Femur (tissue), 1 donor: ENCODE data around the gene C1QTNF8.

Experiments used
- DNase-seq: peaks from one replicate; pipeline ENCODE4 v3.0.0-alpha.2; 2017

The C1QTNF8 gene

DNA sequence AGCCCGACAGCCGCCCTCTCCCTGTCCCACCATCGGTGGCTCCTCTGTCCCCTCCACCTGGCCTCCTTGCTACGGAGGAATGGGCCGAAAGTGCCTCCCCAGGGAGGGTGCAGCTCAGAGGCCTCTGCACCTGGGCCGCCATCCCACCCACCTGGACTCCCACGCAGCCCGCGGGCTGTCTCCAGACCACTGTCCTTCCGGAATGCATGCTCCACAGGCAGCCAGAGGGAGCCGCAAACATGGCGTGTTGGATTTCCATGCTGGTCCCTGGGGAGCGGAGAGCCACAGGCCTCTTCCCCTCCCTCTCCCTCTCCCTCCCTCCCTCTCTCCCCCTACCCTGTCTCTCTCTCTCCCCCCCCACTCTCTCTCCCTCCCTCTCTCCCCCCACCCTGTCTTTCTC, 20.5 kb downstream of the C1QTNF8 start:
- DNase-seq = no peak

DNA sequence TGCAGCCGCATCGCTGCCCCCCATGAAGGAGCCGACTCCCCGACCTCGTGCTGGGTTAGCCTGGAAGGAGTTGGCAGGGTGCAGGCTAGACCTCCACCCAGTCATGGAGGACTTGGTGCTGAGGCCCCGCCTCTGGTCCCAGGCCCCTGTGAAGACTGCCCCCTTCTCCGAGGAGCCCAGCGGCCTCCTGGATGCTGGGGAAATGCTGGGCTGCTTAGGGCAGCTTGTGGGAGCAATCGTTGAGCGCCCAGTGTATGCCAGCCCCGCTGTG, 21.7 kb downstream of the C1QTNF8 start:
- no peak for DNase-seq

- no peak for DNase-seq
These were observed 22.3 kb downstream of the C1QTNF8 start for GRCh38 chr16:1073566-1074378.

- DNase-seq = no peak
These were observed 22.8 kb downstream of the C1QTNF8 start for GRCh38 chr16:1073262-1073558.

- no peak for DNase-seq
These were observed 23.4 kb downstream of the C1QTNF8 start, which contains the start of gene SSTR5 for GRCh38 chr16:1072526-1073261. Gene SSTR5, plus strand, starts transcription at chr16:1072747. Its CDS starts 6,122 bp downstream, at chr16:1078869.

DNA sequence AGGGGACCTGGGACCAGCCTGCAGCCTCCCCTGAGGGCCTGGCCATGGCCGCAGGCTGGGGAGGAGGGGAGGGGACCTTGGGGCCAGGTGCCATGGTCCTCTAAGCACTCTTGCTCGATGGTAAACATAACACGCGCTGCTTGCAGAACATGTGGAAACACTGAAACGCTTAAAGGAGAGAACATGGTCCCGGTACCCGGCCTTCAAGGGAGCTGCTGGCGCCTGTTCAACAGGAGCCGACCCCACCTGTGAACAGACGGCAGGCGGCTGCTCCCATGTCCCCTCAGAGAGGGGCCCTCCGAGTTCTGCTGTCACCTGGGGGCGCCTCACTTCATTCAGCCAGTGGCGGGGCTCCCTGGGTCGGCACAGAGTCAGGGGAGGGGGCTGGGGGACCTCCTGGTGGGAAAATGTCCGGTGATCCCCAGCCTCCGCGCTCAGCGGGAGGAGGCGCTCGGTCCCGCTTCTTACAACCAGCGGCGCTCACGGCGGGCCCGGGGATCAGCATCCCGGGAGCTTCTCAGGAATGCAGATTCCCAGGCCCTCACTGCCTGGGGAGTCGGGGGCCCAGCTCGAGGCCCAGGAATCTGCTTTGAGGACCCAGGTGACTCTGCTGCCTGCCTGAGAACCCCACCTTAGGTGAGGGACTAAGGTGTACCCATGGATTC, 24.4 kb downstream of the C1QTNF8 start:
- no peak for DNase-seq

GRCh38 chr16:1070864-1071408, 25.1 kb downstream of the C1QTNF8 start:
- no peak for DNase-seq

DNA sequence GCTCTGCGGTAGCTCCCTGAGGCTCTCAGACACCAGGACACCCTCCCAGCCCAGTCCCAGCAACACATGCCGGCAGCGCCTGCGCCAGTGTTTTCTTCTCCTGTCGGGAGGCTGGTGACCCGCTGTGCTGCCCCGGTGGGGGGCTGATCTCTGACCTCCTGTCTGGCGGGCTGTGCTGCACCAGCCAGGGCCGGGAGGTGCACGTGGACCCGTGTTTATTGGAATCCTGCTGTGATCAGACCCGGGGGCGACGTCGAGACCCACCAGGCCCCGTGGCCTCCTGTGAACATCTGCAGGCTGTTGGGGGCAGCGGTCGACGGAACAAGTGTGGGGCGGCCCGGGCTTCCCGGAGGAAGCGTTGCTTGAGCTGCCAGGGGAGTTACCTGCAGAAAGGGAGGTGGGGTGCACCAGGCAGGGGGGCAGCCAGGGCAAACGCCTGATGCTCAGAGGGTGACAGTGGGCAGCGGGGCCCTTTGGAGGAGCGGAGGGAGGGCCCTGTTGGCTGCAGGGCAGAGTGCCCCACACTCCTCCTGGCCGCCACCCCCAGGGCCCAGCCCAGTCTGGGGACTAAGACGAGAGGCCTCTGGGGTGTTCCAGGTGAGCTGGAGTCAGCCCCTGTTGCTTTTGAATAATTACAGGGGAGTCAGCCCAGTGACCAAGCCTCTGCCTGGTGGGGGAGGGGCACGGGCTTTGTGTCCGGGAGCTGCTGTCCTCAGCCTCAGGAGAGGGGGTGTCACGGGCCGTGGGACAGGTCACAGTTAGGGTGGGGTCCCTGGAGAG, 25.8 kb downstream of the C1QTNF8 start:
- no peak for DNase-seq

DNA sequence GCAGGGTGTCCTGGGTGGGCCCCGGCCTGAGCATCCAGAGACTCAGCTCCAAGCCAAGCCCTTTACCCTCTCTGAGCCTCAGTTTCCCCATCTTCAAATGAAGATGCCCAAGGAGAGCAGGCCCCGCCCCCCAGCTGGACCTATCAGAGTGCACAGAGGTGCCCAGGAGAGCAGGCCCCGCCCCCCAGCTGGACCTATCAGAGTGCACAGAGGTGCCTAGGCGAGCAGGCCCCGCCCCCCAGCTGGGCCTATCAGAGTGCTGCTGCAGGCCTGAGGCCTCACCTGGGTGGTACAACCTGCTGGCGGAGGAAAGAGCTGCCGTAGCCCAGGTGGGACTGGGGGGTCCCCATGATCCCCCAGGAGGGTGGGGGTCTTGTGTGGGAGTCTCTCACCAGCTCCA, 26.9 kb downstream of the C1QTNF8 start:
- no peak for DNase-seq

GRCh38 chr16:1068451-1068850, 27.6 kb downstream of the C1QTNF8 start:
- no peak for DNase-seq

DNA sequence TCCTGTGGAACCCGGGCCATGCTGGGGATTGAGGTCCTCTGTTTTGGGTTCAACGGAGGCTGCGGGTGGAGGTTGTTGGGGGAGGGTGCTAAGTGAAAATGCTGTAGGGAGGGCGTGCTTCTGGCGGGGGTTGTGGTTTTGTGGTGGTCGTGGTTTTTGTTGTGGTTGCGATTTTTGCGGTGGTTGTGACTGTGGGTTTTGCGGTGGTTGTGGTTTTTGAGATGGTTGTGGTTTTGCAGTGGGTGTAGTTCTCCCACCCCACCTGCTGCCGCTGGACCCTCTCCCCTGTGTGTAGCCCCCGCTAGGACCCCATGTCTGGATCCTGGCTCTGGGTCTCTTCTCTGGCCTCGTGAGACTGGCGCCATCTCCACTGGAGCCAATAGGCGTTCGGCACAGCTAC, 28.4 kb downstream of the C1QTNF8 start:
- no peak for DNase-seq

DNA sequence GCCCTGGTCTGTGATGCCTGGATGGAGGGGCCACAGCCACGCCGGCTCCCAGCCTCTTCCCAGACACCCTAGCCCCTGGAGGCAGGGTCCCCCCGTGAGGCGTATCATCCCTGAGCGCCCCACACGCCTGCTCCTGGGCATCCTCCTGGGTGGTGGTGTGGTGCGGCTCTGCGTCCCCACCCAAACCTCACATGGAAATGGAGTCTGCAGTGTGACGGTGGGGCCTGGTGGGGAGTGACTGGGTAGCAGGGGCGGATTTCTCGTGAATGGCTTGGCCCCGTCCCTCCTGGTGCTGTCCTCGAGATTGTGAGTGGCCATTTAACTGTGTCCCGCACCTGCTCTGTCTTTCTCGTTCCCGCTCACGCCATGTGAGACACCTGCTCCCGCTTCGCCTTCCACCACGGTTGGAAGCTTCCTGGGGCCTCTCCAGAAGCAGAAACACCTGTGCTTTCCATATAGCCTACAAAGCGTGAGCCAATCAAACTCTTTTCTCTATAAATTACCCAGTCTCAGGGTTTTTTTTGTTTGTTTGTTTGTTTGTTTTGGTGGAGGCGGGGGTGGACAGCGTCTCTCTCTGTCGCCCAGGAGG, 29.4 kb downstream of the C1QTNF8 start:
- DNase-seq = no peak

DNA sequence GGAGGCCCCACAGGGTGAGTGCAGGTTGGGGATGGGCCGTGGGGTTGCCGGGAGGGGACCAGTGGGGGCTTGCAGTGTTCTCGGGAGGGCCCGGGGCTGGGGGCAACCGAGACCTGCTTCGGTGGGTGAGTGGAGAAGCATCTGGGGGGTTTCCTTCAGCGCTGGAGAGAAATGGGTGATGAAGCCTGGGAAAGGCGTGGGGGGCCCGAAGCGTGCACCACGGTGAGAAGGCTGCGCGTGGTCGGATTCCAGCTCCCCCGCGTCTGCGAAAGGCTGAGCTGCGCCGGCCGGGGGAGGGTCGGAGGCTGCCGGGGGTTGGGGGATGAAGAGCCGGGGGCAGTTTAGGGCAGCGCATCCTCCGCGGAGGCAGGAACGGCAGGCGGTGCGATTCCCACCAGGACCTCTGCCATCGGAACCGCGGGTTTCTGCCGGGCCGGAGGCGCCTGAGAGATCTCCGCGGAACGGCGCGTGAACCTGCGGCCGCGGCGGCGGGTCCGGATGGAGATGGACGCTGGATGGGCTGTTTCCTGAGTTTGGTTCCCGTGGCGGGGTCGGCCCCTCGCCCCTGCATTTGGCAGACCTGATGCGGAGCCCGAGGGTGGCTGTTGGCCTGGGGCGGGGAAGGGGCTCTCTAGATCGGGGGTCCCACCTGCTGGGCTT, 30.4 kb downstream of the C1QTNF8 start:
- no peak for DNase-seq

GRCh38 chr16:1063728-1064127, 32.3 kb downstream of the C1QTNF8 start:
- no peak for DNase-seq

DNA sequence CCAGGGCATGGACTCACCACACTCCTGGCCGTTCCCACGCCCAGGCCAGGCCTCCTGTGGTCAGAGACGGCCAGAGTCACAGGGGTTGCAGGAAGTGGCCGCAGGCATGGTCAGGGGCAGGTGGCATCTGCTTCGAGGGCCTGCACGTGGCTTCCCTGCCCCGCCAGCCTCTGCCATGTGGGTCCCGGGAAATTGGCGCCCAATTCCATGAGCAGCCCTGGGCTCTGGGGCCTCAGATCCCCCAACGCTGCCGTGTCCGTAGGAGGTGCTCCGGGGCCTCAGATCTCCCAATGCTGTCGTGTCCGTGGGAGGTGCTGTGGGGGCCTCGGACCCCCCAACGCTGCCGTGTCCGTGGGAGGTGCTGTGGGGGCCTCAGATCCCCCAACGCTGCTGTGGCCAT, 33.1 kb downstream of the C1QTNF8 start:
- DNase-seq = no peak

DNA sequence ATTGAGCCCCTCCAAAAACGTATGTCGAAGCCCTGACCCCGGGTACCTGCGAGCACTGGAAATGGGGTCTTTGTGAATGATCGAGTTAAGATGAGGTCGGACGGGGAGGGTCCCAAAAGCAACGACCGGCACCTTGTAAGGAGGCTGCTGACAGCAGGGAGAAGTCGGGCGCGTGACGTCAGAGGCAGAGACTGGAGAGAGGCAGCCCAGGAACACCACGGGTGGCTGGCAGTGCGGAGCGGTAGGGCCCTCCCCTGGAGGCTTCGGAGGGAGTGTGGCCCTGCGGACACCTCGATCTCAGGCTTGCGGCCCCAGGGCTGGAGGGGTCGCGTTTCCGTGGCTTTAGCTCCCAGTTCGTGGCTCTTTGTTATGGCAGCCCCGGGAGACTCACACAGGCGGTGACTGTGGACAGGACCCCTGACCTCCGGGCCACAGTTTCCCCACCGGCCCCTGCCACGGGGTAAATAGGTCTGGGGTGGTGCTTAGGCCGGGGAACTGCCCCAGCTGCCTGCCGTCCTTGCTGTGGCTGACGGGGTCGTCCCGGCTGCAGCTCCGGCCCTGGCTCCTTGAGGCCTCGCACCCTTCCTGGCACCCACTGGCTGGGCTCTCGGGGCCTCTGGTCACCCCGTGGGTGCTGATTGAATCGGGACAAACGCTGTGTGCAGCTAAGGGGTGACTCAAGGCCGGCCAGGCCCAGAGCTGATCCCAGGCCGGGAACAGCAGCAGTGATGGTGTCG, 34.1 kb downstream of the C1QTNF8 start:
- DNase-seq = no peak

GRCh38 chr16:1060416-1061340, 35.4 kb downstream of the C1QTNF8 start:
- DNase-seq = no peak

DNA sequence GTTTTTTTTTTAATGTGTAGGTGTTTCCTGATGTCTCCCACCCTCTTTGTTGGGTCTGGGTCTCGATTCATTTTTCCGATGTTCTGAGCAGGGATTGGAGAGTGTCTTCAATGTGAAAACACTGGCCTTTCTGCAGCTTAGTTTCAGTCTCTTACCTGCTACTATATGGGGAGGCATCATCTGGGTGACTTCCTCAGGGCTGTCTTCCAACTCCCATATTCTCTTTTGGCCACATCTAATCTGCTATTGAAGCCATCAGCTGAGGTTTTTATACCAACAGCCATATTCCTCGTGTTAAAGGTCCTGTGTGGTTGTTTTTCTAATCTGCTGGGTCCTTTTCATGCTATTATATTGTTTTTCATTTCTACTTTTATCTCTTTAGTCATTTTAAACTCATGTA, 36.7 kb downstream of the C1QTNF8 start:
- DNase-seq = no peak

- DNase-seq = no peak
These were observed 37.8 kb downstream of the C1QTNF8 start for GRCh38 chr16:1058216-1058615.

DNA sequence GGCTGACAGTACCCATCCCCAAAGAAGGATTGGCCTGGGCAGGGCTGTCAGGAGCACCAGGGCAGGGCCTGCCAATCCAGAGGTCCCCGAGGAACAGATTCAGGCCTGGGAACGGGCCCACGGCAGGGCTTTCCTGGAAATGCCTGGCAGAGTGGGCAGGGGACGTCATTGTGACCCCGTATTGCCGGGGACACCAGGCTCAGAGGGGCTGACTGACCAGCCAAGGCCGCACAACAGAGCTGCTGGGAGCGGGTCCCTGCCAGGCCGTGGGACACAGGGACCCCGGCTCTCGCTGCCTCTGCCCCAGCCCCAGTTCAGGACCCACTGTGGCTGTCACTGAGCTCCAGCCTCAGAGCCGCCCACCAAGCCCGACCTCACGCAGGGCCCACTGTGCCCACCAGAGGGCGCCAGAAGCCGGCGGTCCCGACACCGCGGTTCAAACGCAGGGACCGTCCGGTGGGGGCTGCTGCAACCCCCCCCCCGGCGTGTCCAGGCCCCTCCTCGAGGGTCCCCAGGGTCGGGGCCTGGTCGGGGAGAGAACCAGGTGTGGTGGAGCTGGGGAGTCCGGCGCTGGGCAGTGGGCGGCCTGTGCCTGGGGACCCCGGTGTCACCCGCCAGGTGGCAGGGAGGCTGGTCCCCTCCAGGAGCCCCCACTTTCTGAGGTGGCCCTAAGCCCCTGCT, 38.7 kb downstream of the C1QTNF8 start:
- DNase-seq = no peak
